KOPT-K1 (cell line): ENCODE measurements around the gene TGOLN2.

Experiments
- H3K27ac ChIP-seq: fragments of 200-600 bp; sonication (generic); 2 replicates; pipeline ENCODE4 v1.5.1; 2016; ENCODE audit warnings: antibody characterized with exemption, mild to moderate bottlenecking, low read depth, low read length; ENCODE audit not compliant: poor library complexity, severe bottlenecking
- H3K36me3 ChIP-seq: fragments of 200-600 bp; sonication (generic); 2 replicates; pipeline ENCODE4 v1.5.1; 2017; ENCODE audit warnings: antibody characterized with exemption, mild to moderate bottlenecking, low read length, moderate library complexity; ENCODE audit not compliant: insufficient read depth
- H3K9me3 ChIP-seq: fragments of 200-600 bp; sonication (generic); 2 replicates; pipeline ENCODE4 v1.5.1; 2017; ENCODE audit warnings: antibody characterized with exemption, low read length, mild to moderate bottlenecking; ENCODE audit not compliant: insufficient read depth, poor library complexity, severe bottlenecking

TGOLN2 gene

DNA sequence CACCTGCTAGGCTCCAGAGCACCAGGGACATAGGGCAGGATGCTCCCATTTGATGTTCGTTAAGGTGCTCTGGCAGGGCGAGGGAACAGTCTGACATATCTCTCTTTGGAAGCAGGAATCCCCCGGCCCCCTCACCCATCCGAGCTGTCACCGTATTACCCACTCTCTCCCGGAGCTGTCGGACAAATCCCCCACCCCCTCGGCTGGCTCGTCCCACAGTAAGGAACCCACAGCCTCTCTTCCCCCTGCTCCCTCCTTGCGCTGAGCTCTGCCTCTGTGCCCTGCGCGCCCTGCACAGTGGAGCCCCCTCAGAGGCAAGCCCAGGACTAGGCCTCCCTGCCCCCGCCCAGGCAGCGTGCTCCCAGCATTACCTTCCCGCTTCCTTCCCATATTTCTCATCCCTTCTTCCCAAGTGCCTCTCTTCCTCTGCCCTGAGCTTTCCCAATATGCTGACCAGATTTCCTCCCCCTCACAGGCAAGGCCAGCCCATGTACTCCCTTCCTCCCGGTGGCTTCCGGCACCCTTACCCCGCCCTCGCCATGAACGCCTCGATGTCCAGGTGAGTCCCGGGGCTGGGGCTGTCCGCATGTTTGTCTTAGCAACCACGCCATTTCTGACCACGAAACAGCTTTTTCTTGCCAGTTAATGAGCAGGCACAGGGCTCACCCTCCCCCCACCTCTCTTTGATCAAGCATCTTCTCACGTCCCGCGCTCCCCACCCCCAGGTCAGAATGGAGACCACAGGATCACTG is 23.8 kb downstream of the TGOLN2 start:
- Histone ChIP-seq H3K9me3 (no peaks in the 10 kb centered on the region), H3K27ac (no peak overlapping the region), H3K36me3 (no peaks in the 10 kb centered on the region)

GRCh38 chr2:85302121-85302520 is 25.7 kb downstream of the TGOLN2 start:
- Histone ChIP-seq H3K36me3 (no peaks in the 10 kb centered on the region), H3K27ac (no peak overlapping the region)

DNA sequence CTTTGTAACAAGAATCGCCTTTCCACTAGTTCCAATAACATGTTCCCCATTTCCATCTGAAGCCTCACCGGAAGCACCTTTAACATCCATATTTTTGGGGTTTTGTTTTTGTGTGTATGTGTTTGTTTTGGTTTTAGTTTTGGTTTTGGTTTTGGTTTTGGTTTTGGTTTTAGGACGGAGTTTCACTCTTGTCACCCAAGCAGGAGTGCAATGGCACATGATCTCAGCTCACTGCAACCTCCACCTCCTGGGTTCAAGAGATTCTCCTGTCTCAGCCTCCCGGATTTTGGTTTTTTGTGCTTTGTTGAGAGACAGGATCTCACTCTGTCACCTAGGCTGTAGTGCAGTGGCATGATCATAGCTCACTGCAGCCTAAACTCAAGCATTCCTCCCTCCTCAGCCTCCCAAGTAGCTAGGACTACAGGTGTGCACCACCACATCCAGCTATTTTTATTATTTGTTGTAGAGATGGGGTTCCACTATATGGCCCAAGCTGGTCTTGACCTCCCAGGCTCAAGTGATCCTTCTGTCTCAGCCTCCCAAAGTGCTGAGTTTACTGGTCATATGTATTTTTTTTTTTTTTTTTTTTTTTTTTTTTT is 36.3 kb downstream of the TGOLN2 start:
- Histone ChIP-seq H3K9me3 (no peaks in the 10 kb centered on the region), H3K36me3 (no peaks in the 10 kb centered on the region), H3K27ac (peak overlapping the region; percentile 3)

More at GRCh38 chr2:85302121-85302520, 25.7 kb downstream of the TGOLN2 start:
- no peaks in the 10 kb centered on the region for H3K9me3 ChIP-seq

GRCh38 chr2:85288244-85288725 is 39.5 kb downstream of the TGOLN2 start:
- H3K9me3 ChIP-seq: no peaks in the 10 kb centered on the region
- no peak overlapping the region for H3K27ac ChIP-seq

DNA sequence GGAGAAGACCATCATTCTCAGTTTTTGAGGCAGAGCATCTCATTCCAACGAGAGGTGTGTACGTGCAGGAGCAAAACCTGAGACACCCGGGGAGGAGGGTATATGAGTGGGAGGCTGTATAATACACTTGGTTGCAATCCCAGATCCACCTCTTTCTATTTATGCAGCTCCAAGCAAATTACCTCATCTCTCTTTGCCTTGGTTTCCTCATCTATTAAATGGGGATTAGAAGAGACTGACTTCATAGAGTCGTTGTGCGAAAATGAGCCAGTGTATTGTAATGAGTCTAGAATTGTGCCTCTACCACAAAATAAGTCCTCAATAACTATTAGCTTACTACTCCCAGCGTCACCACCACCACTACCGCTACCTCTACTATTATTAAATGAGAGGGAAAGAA is 40.1 kb downstream of the TGOLN2 start:
- Histone ChIP-seq H3K36me3 (no peaks in the 10 kb centered on the region), H3K27ac (no peak overlapping the region), H3K9me3 (no peaks in the 10 kb centered on the region)

More at GRCh38 chr2:85288244-85288725, 39.5 kb downstream of the TGOLN2 start:
- no peaks in the 10 kb centered on the region for H3K36me3 ChIP-seq

DNA sequence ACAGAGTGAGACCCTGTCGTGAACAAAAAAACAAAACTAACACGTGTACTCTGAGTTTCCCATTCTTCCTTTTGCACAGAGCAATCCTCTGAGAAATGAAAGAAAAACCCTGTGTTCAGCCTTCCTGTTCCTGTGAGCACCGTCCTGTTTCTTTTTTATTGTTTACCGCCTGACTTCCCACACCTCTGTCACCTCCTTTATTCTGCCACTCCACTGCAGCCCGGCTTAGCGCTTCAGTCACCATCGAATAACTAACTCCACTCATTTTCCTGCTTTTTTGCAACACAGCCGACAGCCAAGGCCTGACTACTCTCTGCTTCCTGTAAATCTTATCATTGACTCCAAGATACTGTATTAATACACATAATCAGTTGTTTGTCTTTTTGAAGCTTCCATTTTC is 40.9 kb downstream of the TGOLN2 start:
- H3K36me3 ChIP-seq: no peaks in the 10 kb centered on the region
- no peaks in the 10 kb centered on the region for H3K9me3 ChIP-seq
- no peak overlapping the region for H3K27ac ChIP-seq

DNA sequence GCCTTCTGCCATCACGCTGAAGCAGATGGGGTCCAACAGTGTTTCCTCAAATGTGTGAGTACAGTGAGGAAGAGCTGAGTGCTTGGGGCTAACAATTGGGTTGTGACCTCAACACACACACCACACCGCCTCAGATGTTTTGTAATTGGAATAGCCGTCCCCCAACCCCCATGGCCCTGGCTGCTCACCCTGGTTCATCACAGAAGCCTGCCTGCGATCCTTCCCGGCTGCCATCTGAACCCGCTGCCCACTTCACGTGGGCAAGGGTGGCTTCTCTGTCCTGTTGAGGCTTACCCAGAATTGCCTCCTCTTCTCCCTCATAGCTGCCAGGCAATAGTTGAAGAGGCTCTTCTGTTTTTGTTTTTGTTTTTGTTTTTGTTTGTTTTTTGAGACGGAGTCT is 44.1 kb downstream of the TGOLN2 start:
- H3K36me3 ChIP-seq: no peaks in the 10 kb centered on the region
- H3K9me3 ChIP-seq: no peaks in the 10 kb centered on the region
- H3K27ac ChIP-seq: no peak overlapping the region

- H3K9me3 ChIP-seq: no peaks in the 10 kb centered on the region
Measured at GRCh38 chr2:85282914-85283313, 44.9 kb downstream of the TGOLN2 start.

GRCh38 chr2:85281553-85281952 is 46.2 kb downstream of the TGOLN2 start:
- Histone ChIP-seq H3K9me3 (no peaks in the 10 kb centered on the region), H3K36me3 (no peaks in the 10 kb centered on the region), H3K27ac (no peak overlapping the region)

More at GRCh38 chr2:85282914-85283313, 44.9 kb downstream of the TGOLN2 start:
- Histone ChIP-seq H3K27ac (no peak overlapping the region), H3K36me3 (no peaks in the 10 kb centered on the region)

DNA sequence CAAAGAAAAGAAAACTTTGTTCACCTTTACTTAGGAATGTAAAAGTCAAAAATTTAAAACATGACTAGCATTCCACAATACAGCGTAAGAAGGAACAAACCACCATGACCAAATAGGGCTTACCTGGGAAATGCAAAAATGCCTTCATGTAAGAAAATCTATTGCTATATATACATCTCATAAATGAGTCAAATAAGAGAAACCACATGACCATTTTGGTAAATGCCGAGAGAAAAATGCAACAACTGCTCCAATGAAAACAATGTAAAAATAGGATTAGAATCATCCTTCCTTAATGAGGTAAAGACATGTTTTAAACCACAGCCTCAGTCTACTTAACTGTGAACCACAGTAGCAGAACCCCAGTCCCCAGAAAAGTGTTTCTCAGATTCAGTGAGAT is 49.4 kb downstream of the TGOLN2 start:
- Histone ChIP-seq H3K27ac (no peak overlapping the region), H3K36me3 (no peaks in the 10 kb centered on the region), H3K9me3 (no peaks in the 10 kb centered on the region)

- Histone ChIP-seq H3K27ac (no peak overlapping the region), H3K36me3 (no peaks in the 10 kb centered on the region), H3K9me3 (no peaks in the 10 kb centered on the region)
Measured at GRCh38 chr2:85277416-85278158, 50.2 kb downstream of the TGOLN2 start.

DNA sequence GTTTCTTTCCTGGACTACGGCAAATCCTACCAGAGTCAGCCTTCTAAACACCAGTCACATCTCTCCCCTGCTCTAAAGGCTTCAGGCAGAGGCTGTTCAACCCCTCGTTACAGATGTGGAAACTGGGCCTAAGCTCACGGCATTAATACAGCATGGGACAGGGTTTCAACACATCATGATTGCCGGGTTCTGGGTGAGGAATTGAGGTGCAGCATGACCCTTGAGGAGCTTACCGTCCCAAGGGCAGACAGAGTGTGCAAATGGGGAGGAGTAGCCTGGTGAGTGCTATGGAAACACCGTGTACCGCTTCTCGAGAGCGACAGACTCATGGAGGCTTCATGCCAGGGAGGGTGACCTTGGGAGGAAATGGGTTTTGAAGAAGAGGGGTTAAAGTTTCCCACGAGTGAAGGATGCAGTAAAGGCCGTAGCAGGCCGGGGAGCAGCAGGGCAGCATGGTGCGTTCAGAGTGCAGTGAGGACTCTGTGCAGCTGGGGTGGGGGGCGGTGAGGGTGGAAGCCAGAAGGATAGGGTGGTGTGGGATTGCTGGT is 51.1 kb downstream of the TGOLN2 start:
- no peak overlapping the region for H3K27ac ChIP-seq
- H3K36me3 ChIP-seq: no peaks in the 10 kb centered on the region
- H3K9me3 ChIP-seq: no peaks in the 10 kb centered on the region

DNA sequence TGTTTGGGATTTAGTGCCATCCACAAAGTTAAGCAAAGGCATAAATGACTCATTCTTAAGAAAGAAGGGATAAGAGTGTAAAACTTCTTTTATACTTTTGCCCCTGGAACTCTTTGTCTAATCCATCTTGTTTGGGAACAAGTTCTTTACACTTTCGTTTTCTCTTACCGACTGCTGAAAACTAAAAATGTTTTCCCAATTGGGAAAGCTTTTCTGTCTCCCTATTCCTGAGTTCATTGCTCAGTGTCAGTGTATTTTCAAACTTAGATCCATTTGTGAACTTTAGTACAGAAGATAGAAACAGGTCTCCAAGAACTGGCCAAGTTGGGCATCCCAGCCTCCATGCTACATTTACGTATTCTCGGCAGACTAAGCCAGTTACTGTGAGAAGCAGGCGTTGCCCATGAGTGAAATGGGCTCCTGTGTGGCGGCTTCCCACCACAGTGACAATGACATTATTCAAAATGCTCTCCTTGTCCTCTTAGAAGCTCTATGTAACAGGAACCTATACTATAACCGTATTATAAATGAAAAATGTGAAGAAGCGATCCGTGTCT is 51.7 kb downstream of the TGOLN2 start:
- Histone ChIP-seq H3K36me3 (no peaks in the 10 kb centered on the region), H3K9me3 (no peaks in the 10 kb centered on the region), H3K27ac (no peak overlapping the region)

GRCh38 chr2:85273738-85274731 is 53.8 kb downstream of the TGOLN2 start:
- H3K36me3 ChIP-seq: no peaks in the 10 kb centered on the region
- H3K27ac ChIP-seq: no peak overlapping the region

More at GRCh38 chr2:85273738-85274731, 53.8 kb downstream of the TGOLN2 start:
- H3K9me3 ChIP-seq: no peaks in the 10 kb centered on the region
